IPS-15b (cell line): ENCODE data around the gene PTGFRN.
A peak's percentile ranks its signal among the peaks of the same experiment; 100 is the strongest.
"Not testable (repeated sequence)": the region's sequence is repeated elsewhere in the genome, so short reads cannot be mapped to it uniquely, and the experiment has no call there.

Source experiments
- H3K27me3 ChIP-seq: one replicate; pipeline ENCODE4 v1.6.1; 2013; ENCODE audit warnings: low read length; ENCODE audit not compliant: control insufficient read depth, insufficient read depth
- H3K36me3 ChIP-seq: one replicate; pipeline ENCODE4 v1.6.1; 2013; ENCODE audit warnings: low read length; ENCODE audit not compliant: control insufficient read depth, insufficient read depth
- H3K4me1 ChIP-seq: one replicate; pipeline ENCODE4 v1.6.1; 2013; ENCODE audit warnings: mild to moderate bottlenecking, low read length; ENCODE audit not compliant: control insufficient read depth, insufficient read depth
- H3K4me3 ChIP-seq: one replicate; pipeline ENCODE4 v1.5.1; 2013; ENCODE audit warnings: low read depth, low read length
- H3K9ac ChIP-seq: one replicate; pipeline ENCODE4 v1.6.1; 2013; ENCODE audit warnings: low read depth, mild to moderate bottlenecking, low read length
- H3K9me3 ChIP-seq: one replicate; pipeline ENCODE4 v1.6.1; 2013; ENCODE audit warnings: mild to moderate bottlenecking, low read length; ENCODE audit not compliant: control insufficient read depth, insufficient read depth

PTGFRN gene

GRCh38 chr1:116875946-116876345, 33.8 kb upstream of the PTGFRN start:
- H3K4me3 ChIP-seq, H3K9me3 ChIP-seq, H3K27me3 ChIP-seq, H3K9ac ChIP-seq, H3K36me3 ChIP-seq: not testable (repeated sequence)
- peaks cover 20% of the 10 kb centered on the region for H3K4me1 ChIP-seq

GRCh38 chr1:116877141-116877818, 32.4 kb upstream of the PTGFRN start:
- H3K4me3 ChIP-seq: no peak overlapping the region
- H3K9ac ChIP-seq: no peak overlapping the region
- no peaks in the 10 kb centered on the region for H3K9me3 ChIP-seq
- H3K36me3 ChIP-seq: no peaks in the 10 kb centered on the region
- peaks cover 20% of the 10 kb centered on the region for H3K4me1 ChIP-seq
- no peaks in the 10 kb centered on the region for H3K27me3 ChIP-seq

- no peaks in the 10 kb centered on the region for H3K36me3 ChIP-seq
- H3K4me1 ChIP-seq: peaks cover 20% of the 10 kb centered on the region
- no peak overlapping the region for H3K9ac ChIP-seq
- H3K4me3 ChIP-seq: peak overlapping the region; percentile 26
- H3K9me3 ChIP-seq: no peaks in the 10 kb centered on the region
- no peaks in the 10 kb centered on the region for H3K27me3 ChIP-seq
Observed at GRCh38 chr1:116878804-116879477, 30.8 kb upstream of the PTGFRN start.

GRCh38 chr1:116879478-116880133, 30.1 kb upstream of the PTGFRN start:
- no peaks in the 10 kb centered on the region for H3K9me3 ChIP-seq
- no peak overlapping the region for H3K9ac ChIP-seq
- H3K4me1 ChIP-seq: peaks cover 20% of the 10 kb centered on the region
- no peak overlapping the region for H3K4me3 ChIP-seq
- no peaks in the 10 kb centered on the region for H3K36me3 ChIP-seq
- H3K27me3 ChIP-seq: no peaks in the 10 kb centered on the region

GRCh38 chr1:116880917-116881316, 28.8 kb upstream of the PTGFRN start:
- H3K4me1 ChIP-seq: peaks cover 20% of the 10 kb centered on the region
- no peak overlapping the region for H3K4me3 ChIP-seq
- H3K27me3 ChIP-seq: no peaks in the 10 kb centered on the region
- no peaks in the 10 kb centered on the region for H3K9me3 ChIP-seq
- no peak overlapping the region for H3K9ac ChIP-seq
- H3K36me3 ChIP-seq: no peaks in the 10 kb centered on the region

- Histone ChIP-seq H3K9me3 (no peaks in the 10 kb centered on the region), H3K9ac (no peak overlapping the region), H3K4me3 (no peak overlapping the region), H3K36me3 (no peaks in the 10 kb centered on the region), H3K4me1 (peaks cover 20% of the 10 kb centered on the region), H3K27me3 (no peaks in the 10 kb centered on the region)
Observed at GRCh38 chr1:116881879-116882520, 27.7 kb upstream of the PTGFRN start.

GRCh38 chr1:116882866-116883265, 26.9 kb upstream of the PTGFRN start:
- Histone ChIP-seq H3K9ac (no peak overlapping the region), H3K9me3 (no peaks in the 10 kb centered on the region), H3K27me3 (no peaks in the 10 kb centered on the region), H3K4me3 (no peak overlapping the region), H3K4me1 (peaks cover 15% of the 10 kb centered on the region), H3K36me3 (no peaks in the 10 kb centered on the region)

GRCh38 chr1:116886291-116886878, 23.3 kb upstream of the PTGFRN start:
- Histone ChIP-seq H3K9ac (no peak overlapping the region), H3K4me3 (no peak overlapping the region), H3K36me3 (no peaks in the 10 kb centered on the region), H3K9me3 (no peaks in the 10 kb centered on the region), H3K4me1 (no peaks in the 10 kb centered on the region), H3K27me3 (no peaks in the 10 kb centered on the region)

- Histone ChIP-seq H3K36me3 (no peaks in the 10 kb centered on the region), H3K9ac (no peak overlapping the region), H3K27me3 (no peaks in the 10 kb centered on the region), H3K4me1 (no peaks in the 10 kb centered on the region), H3K9me3 (no peaks in the 10 kb centered on the region), H3K4me3 (no peak overlapping the region)
Observed at GRCh38 chr1:116887212-116887611, 22.5 kb upstream of the PTGFRN start.

- Histone ChIP-seq H3K9ac (no peak overlapping the region), H3K9me3 (no peaks in the 10 kb centered on the region), H3K36me3 (no peaks in the 10 kb centered on the region), H3K27me3 (no peaks in the 10 kb centered on the region), H3K4me1 (no peaks in the 10 kb centered on the region), H3K4me3 (no peak overlapping the region)
Observed at GRCh38 chr1:116889380-116889779, 20.3 kb upstream of the PTGFRN start.

- H3K4me3 ChIP-seq: no peak overlapping the region
Observed at GRCh38 chr1:116891396-116892079, 18.2 kb upstream of the PTGFRN start.

More at GRCh38 chr1:116891396-116892079, 18.2 kb upstream of the PTGFRN start:
- H3K9me3 ChIP-seq: no peaks in the 10 kb centered on the region
- H3K4me1 ChIP-seq: no peaks in the 10 kb centered on the region
- no peaks in the 10 kb centered on the region for H3K27me3 ChIP-seq
- H3K9ac ChIP-seq: no peak overlapping the region
- no peaks in the 10 kb centered on the region for H3K36me3 ChIP-seq
